ENCODE data around the gene CNTNAP2.

Gene CNTNAP2

GRCh38 chr7:146116521-146117222 is at the start of gene CNTNAP2:
Gene CNTNAP2, plus strand, starts transcription at chr7:146116801. Its CDS starts 76 bp downstream, at chr7:146116877.
- DNase-seq, result peak; percentile 66

GRCh38 chr7:146067880-146068279 is 48.7 kb upstream of the CNTNAP2 start:
- no peak for DNase-seq

GRCh38 chr7:146074195-146074765 is 42.3 kb upstream of the CNTNAP2 start:
- DNase-seq, result no peak

GRCh38 chr7:146076344-146076743 is 40.3 kb upstream of the CNTNAP2 start:
- no peak for DNase-seq

- no peak for DNase-seq
Observed at GRCh38 chr7:146084086-146084485, 32.5 kb upstream of the CNTNAP2 start.

- DNase-seq, result peak; percentile 54
Observed at GRCh38 chr7:146090023-146090645, 26.5 kb upstream of the CNTNAP2 start.

- DNase-seq, result no peak
Observed at GRCh38 chr7:146094356-146094755, 22.2 kb upstream of the CNTNAP2 start.

GRCh38 chr7:146096994-146097393 is 19.6 kb upstream of the CNTNAP2 start:
- no peak for DNase-seq

- DNase-seq, result no peak
Observed at GRCh38 chr7:146106319-146106718, 10.3 kb upstream of the CNTNAP2 start.

GRCh38 chr7:146112755-146113154 is 3.8 kb upstream of the CNTNAP2 start:
- DNase-seq, result no peak

GRCh38 chr7:146115548-146115850 is 1.1 kb upstream of the CNTNAP2 start:
- peak; percentile 38 for DNase-seq

GRCh38 chr7:146115851-146116520 is 615 bp upstream of the CNTNAP2 start:
- DNase-seq, result peak; percentile 72

- no peak for DNase-seq
Observed at GRCh38 chr7:146117576-146117975, 975 bp downstream of the CNTNAP2 start.

- DNase-seq, result no peak
Observed at GRCh38 chr7:146119002-146119401, 2.4 kb downstream of the CNTNAP2 start.

- no peak for DNase-seq
Observed at GRCh38 chr7:146123715-146124114, 7.1 kb downstream of the CNTNAP2 start.

- DNase-seq, result no peak
Observed at GRCh38 chr7:146126767-146127509, 10.3 kb downstream of the CNTNAP2 start.

- no peak for DNase-seq
Observed at GRCh38 chr7:146129296-146129695, 12.7 kb downstream of the CNTNAP2 start.

- no peak for DNase-seq
Observed at GRCh38 chr7:146129997-146130396, 13.4 kb downstream of the CNTNAP2 start.

GRCh38 chr7:146131701-146132100 is 15.1 kb downstream of the CNTNAP2 start:
- no peak for DNase-seq

- no peak for DNase-seq
Observed at GRCh38 chr7:146136357-146136875, 19.8 kb downstream of the CNTNAP2 start.

GRCh38 chr7:146138926-146139325 is 22.3 kb downstream of the CNTNAP2 start:
- no peak for DNase-seq

- DNase-seq, result peak; percentile 39
Observed at GRCh38 chr7:146146831-146147486, 30.4 kb downstream of the CNTNAP2 start.

Measured in NCI-H510A treated with DMSO at 0.1 percent for 48 hours (cell line).